SK-N-SH treated with all-trans-retinoic acid at 6 μM for 48 hours (cell line): ENCODE data around the gene IFNGR1.

Experiments
- ATAC-seq: fragments of 200-7000 bp; cut with Tn5 transposase; 3 replicates; pipeline ENCODE4 v1.9.1; 2020; ENCODE audit warnings: mild to moderate bottlenecking, moderate library complexity
- ARNTL ChIP-seq: fragments of 450-650 bp; formaldehyde crosslinking; IDR thresholded peaks from 2 replicates; pipeline ENCODE4 v1.5.0; 2020; ENCODE audit warnings: low read depth, mild to moderate bottlenecking, moderate library complexity, borderline replicate concordance
- BACH2 ChIP-seq: fragments of 250-450 bp; sonication (Bioruptor Pico); IDR thresholded peaks from 2 replicates; pipeline ENCODE4 v1.9.0; 2021; ENCODE audit warnings: mild to moderate bottlenecking, borderline replicate concordance
- CREB5 ChIP-seq: fragments of 250-450 bp; sonication (Bioruptor Pico); IDR thresholded peaks from 2 replicates; pipeline ENCODE4 v1.5.1; 2020; ENCODE audit warnings: low read depth, mild to moderate bottlenecking, moderate library complexity
- CSDC2 ChIP-seq: fragments of 250-450 bp; sonication (Bioruptor Pico); IDR thresholded peaks from 2 replicates; pipeline ENCODE4 v1.5.0; 2020; ENCODE audit warnings: mild to moderate bottlenecking, moderate library complexity
- CSRNP3 ChIP-seq: fragments of 250-450 bp; sonication (Bioruptor Pico); IDR thresholded peaks from 2 replicates; pipeline ENCODE4 v1.5.1; 2021; ENCODE audit warnings: mild to moderate bottlenecking, moderate library complexity
- ESRRG ChIP-seq: fragments of 250-450 bp; sonication (Bioruptor Pico); IDR thresholded peaks from 2 replicates; pipeline ENCODE4 v1.6.1; 2021; ENCODE audit warnings: mild to moderate bottlenecking
- GLIS3 ChIP-seq: fragments of 250-450 bp; sonication (Bioruptor Pico); IDR thresholded peaks from 2 replicates; pipeline ENCODE4 v1.5.0; 2020; ENCODE audit warnings: mild to moderate bottlenecking, moderate library complexity
- ISL1 ChIP-seq: fragments of 250-450 bp; sonication (Bioruptor Pico); IDR thresholded peaks from 2 replicates; pipeline ENCODE4 v2.1.2; 2022; ENCODE audit warnings: mild to moderate bottlenecking, moderate library complexity
- OSR1 ChIP-seq: fragments of 250-450 bp; sonication (Bioruptor Pico); IDR thresholded peaks from 2 replicates; pipeline ENCODE4 v1.8.0; 2022; ENCODE audit warnings: moderate library complexity, mild to moderate bottlenecking, inconsistent platforms
- PPARA ChIP-seq: fragments of 250-450 bp; sonication (Bioruptor Pico); IDR thresholded peaks from 2 replicates; pipeline ENCODE4 v1.5.0; 2020; ENCODE audit warnings: mild to moderate bottlenecking, borderline replicate concordance
- RARB ChIP-seq: fragments of 250-450 bp; sonication (Bioruptor Pico); IDR thresholded peaks from 2 replicates; pipeline ENCODE4 v1.8.0; 2021; ENCODE audit warnings: mild to moderate bottlenecking, moderate library complexity
- SNAI2 ChIP-seq: fragments of 250-450 bp; sonication (Bioruptor Pico); IDR thresholded peaks from 2 replicates; pipeline ENCODE4 v1.5.0; 2020; ENCODE audit warnings: mild to moderate bottlenecking, moderate library complexity
- TCF4 ChIP-seq: fragments of 250-450 bp; sonication (Bioruptor Pico); IDR thresholded peaks from 2 replicates; pipeline ENCODE4 v1.8.0; 2021; ENCODE audit warnings: mild to moderate bottlenecking, moderate library complexity, borderline replicate concordance
- TOX ChIP-seq: fragments of 250-450 bp; sonication (Bioruptor Pico); IDR thresholded peaks from 2 replicates; pipeline ENCODE4 v1.8.0; 2021; ENCODE audit warnings: mild to moderate bottlenecking, moderate library complexity, borderline replicate concordance
- ZFP30 ChIP-seq: fragments of 450-650 bp; formaldehyde crosslinking; IDR thresholded peaks from 2 replicates; pipeline ENCODE4 v1.5.0; 2022; ENCODE audit warnings: mild to moderate bottlenecking, moderate library complexity
- ZNF565 ChIP-seq: fragments of 450-650 bp; formaldehyde crosslinking; conservative IDR thresholded peaks from 2 replicates; pipeline ENCODE4 v1.5.0; 2020; ENCODE audit warnings: low read depth, mild to moderate bottlenecking, moderate library complexity
- TF ChIP-seq, protein P1 (sequence below): fragments of 250-450 bp; sonication (Bioruptor Pico); IDR thresholded peaks from 2 replicates; pipeline ENCODE4 v1.8.0; 2020; ENCODE audit warnings: mild to moderate bottlenecking, moderate library complexity, borderline replicate concordance
- TF ChIP-seq, protein P2 (sequence below): fragments of 250-450 bp; sonication (Bioruptor Pico); IDR thresholded peaks from 2 replicates; pipeline ENCODE4 v1.8.0; 2021; ENCODE audit warnings: low read depth, mild to moderate bottlenecking, moderate library complexity, borderline replicate concordance
- TF ChIP-seq, protein P3 (sequence below): fragments of 250-450 bp; sonication (Bioruptor Pico); IDR thresholded peaks from 2 replicates; pipeline ENCODE4 v1.5.0; 2020; ENCODE audit warnings: mild to moderate bottlenecking, moderate library complexity

Gene IFNGR1

GRCh38 chr6:137226697-137227096 lies 7.5 kb upstream of the IFNGR1 start:
- ATAC-seq = no peak
- TF ChIP-seq SNAI2 (CRISPR knock-in tag) (no peak), CSRNP3 (no peak), ZFP30 (CRISPR knock-in tag) (no peak), GLIS3 (CRISPR knock-in tag) (no peak), BACH2 (CRISPR knock-in tag) (no peak), RARB (CRISPR knock-in tag) (no peak), ARNTL (CRISPR knock-in tag) (no peak), ISL1 (no peak), CREB5 (CRISPR knock-in tag) (no peak), ZNF565 (CRISPR knock-in tag) (no peak), ESRRG (no peak), PPARA (CRISPR knock-in tag) (no peak)
- TF ChIP-seq, protein P1, sequence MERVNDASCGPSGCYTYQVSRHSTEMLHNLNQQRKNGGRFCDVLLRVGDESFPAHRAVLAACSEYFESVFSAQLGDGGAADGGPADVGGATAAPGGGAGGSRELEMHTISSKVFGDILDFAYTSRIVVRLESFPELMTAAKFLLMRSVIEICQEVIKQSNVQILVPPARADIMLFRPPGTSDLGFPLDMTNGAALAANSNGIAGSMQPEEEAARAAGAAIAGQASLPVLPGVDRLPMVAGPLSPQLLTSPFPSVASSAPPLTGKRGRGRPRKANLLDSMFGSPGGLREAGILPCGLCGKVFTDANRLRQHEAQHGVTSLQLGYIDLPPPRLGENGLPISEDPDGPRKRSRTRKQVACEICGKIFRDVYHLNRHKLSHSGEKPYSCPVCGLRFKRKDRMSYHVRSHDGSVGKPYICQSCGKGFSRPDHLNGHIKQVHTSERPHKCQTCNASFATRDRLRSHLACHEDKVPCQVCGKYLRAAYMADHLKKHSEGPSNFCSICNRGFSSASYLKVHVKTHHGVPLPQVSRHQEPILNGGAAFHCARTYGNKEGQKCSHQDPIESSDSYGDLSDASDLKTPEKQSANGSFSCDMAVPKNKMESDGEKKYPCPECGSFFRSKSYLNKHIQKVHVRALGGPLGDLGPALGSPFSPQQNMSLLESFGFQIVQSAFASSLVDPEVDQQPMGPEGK (CRISPR knock-in tag) = no peak
- TF ChIP-seq, protein P2, sequence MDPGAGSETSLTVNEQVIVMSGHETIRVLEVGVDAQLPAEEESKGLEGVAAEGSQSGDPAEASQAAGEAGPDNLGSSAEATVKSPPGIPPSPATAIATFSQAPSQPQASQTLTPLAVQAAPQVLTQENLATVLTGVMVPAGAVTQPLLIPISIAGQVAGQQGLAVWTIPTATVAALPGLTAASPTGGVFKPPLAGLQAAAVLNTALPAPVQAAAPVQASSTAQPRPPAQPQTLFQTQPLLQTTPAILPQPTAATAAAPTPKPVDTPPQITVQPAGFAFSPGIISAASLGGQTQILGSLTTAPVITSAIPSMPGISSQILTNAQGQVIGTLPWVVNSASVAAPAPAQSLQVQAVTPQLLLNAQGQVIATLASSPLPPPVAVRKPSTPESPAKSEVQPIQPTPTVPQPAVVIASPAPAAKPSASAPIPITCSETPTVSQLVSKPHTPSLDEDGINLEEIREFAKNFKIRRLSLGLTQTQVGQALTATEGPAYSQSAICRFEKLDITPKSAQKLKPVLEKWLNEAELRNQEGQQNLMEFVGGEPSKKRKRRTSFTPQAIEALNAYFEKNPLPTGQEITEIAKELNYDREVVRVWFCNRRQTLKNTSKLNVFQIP (CRISPR knock-in tag) = no peak
- TF ChIP-seq, protein P3, sequence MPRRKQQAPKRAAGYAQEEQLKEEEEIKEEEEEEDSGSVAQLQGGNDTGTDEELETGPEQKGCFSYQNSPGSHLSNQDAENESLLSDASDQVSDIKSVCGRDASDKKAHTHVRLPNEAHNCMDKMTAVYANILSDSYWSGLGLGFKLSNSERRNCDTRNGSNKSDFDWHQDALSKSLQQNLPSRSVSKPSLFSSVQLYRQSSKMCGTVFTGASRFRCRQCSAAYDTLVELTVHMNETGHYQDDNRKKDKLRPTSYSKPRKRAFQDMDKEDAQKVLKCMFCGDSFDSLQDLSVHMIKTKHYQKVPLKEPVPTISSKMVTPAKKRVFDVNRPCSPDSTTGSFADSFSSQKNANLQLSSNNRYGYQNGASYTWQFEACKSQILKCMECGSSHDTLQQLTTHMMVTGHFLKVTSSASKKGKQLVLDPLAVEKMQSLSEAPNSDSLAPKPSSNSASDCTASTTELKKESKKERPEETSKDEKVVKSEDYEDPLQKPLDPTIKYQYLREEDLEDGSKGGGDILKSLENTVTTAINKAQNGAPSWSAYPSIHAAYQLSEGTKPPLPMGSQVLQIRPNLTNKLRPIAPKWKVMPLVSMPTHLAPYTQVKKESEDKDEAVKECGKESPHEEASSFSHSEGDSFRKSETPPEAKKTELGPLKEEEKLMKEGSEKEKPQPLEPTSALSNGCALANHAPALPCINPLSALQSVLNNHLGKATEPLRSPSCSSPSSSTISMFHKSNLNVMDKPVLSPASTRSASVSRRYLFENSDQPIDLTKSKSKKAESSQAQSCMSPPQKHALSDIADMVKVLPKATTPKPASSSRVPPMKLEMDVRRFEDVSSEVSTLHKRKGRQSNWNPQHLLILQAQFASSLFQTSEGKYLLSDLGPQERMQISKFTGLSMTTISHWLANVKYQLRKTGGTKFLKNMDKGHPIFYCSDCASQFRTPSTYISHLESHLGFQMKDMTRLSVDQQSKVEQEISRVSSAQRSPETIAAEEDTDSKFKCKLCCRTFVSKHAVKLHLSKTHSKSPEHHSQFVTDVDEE (CRISPR knock-in tag) = no peak

- ATAC-seq = no peak
- TF ChIP-seq CSRNP3 (no peak), ZNF565 (CRISPR knock-in tag) (no peak), TOX (CRISPR knock-in tag) (no peak), OSR1 (CRISPR knock-in tag) (no peak), ARNTL (CRISPR knock-in tag) (no peak), BACH2 (CRISPR knock-in tag) (no peak), ZFP30 (CRISPR knock-in tag) (no peak), CSDC2 (CRISPR knock-in tag) (no peak), TCF4 (CRISPR knock-in tag) (no peak), ESRRG (no peak)
- TF ChIP-seq, protein P2 (CRISPR knock-in tag) = no peak
These were observed 5.6 kb upstream of the IFNGR1 start for GRCh38 chr6:137224799-137225198.
